Fibroblast of peridontal ligament (primary cell): ENCODE results near the gene DHDH.

ENCODE experiments used
- DNase-seq: peaks from one replicate; pipeline ENCODE4 v3.0.0-alpha.2; 2010; ENCODE audit errors: extremely low read depth

Gene DHDH

DNA sequence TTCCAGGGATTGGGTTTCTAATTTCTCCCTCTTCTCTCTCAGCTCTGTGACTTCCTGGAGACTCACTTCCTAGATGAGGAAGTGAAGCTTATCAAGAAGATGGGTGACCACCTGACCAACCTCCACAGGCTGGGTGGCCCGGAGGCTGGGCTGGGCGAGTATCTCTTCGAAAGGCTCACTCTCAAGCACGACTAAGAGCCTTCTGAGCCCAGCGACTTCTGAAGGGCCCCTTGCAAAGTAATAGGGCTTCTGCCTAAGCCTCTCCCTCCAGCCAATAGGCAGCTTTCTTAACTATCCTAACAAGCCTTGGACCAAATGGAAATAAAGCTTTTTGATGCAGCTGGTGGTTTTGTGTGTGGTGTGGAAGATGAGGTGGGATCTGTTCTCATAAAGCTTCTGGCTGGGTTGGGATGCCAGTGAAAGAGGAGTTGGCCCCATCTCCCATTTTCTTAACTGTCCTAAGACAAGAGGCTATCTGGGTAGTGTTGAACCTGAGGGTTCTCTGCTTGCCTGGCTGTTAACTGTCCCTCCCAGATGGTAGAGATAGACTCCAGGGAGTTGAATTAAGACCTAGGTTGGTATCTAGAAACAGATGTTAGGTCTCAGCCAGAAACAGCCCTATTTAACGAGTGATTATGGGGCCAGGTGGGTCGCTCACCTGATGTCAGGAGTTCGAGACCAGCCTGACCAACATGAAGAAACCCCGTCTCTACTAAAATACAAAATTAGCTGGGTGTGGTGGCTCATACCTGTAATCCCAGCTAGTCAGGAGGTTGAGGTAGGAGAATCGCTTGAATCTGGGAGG, 33.2 kb downstream of the DHDH start:
- DNase-seq = no peak

DNA sequence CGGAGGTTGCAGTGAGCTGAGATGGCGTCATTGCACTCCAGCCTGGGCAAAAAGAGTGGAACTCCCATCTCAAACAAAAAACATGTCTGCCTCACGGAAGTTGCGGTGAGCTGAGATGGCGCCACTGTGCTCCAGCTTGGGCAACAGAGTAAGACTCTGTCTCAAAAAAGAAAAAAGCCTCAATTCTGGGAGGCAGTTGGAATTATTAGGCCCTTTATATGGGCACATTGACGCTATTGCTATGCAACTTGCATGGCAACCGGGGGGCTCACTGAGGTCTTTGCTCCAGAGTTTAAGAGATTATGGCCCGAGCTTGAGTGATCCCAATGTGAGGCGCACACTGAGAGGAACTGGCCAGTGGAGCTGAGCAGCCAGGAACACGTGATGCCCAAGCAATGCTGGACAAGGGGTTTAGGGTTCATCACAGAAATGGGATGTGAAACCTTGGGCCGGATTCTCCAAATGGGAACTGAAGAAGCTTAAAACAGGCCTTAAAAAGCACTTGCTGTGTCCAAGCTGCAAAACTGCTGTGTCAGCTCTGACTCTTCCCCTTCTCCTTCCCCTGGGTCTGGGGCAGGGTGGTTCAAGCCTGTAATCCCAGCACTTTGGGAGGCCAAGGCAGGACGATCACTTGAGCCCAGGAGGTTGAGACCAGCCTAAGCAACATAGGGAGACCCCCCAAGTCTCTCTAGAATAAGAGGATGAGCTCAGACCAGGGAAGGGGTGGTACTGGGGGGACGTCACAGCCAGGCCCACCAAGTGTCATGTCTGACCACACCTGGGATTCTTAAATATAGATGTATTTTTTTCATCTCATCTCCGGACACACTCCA, 34.1 kb downstream of the DHDH start:
- DNase-seq = peak; percentile 75

DNA sequence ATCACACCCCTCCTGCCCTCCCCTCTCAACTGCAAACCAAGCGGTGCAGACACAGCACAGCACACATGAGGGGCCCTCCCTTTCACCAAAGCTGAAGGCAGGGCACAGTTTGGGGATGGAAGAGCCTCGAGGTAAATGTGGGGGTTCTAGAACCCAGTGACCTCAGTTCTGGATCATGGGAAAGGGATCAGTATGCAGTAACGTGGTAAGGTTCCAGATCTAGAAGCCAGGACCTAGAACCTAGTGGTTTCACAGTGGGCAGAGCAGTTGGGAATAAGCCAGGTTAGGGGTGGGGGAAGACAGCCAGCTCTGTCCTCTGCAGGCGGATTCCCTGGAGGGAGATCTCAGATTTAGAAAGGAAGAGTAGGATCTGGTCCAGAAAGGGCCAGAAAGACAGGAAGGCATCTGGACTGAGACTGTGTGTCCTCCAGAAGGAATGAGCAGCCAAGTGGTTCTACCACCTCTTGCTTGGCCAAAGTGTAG, 34.7 kb downstream of the DHDH start:
- peak; percentile 55 for DNase-seq

DNA sequence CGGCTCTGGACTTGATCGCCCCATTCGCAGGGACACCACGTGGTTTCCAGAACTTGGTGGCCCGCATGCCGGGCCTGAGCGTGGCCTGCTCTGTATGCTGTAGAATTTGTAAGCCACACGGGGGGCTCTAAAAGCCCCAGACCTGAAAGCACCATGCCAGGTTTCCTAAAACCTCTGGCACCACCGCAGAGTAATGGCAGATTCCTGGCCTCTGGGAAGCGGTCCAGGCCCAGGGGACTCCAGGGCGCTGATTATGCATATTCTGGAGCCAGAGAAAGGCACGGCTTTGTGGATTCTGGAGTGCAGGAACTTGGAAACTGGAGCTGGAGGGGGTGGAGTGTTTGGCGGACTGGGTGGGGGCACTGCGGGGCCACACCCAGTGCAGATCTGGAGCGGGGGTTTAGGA, 35.3 kb downstream of the DHDH start:
- no peak for DNase-seq

DNA sequence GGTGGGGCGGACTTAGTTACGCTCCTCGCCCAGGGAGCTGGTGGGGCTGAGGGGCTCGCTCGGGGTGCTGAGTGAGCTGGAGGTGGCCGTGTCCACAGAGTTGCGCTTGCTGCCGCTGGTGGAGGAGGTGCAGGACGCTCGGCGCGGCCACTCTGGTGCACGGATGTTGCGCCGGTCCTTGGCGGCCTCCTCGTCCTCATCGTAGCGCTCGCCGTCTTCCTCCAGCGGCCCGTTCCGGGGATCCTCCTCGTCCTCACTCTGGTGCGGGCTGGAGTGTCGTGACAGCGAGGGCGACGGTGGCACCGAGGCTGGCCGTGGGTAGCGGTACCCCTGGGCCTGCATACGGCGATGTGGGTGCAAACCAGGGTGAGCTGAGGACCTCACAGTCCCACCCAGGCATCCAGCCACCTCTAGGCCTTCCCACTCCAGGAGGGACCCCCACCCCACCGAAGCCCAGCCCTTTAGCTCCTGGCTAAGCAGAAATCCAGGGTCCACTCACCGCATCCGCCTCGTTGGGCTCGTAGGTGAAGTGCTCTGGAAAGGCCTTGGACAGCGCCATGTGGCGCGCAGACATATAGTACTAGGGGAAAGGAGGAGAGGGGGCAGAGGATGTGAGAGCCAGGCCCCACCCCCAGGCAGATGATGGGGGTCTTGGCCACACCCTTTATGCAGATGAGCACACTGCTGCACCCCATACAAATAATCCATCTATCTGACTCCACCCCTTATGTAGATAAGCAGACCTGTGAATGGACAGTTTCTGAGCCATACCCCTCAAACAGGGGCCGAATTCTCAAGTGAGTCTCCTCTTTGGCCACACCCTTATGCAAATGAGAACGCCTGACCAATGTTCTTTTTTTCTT, 36.0 kb downstream of the DHDH start:
- no peak for DNase-seq

DNA sequence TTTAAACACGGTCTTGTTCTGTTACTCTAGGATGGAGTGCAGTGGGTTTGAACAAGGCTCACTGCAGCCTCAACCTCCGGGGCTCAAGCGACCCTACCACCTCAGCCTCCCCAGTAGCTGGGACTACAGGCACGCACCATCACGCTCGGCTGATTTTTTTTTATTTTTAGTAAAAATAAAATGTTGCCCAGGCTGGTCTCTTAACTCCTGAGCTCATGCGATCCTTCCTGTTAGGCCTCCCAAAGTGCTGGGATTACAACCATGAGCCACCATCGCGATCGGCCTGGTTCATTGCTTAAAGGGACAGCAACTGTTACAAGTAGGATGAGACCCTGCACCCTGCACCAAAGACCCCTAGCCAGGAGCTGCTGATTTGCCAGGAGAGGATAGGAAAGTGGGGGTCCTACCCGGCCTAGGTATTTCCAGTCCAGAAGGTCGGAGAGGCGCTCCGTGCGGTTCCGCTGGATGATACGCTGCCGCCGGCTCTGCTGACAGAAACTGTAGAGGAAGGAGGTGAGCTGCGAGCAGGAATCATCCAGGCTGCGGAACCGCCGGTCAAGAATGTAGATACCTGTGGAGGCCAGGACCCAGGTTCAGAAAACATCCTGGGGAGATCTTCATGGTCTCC, 36.8 kb downstream of the DHDH start:
- DNase-seq = no peak

GRCh38 chr19:48970923-48971395, 37.5 kb downstream of the DHDH start:
- DNase-seq = peak; percentile 80

DNA sequence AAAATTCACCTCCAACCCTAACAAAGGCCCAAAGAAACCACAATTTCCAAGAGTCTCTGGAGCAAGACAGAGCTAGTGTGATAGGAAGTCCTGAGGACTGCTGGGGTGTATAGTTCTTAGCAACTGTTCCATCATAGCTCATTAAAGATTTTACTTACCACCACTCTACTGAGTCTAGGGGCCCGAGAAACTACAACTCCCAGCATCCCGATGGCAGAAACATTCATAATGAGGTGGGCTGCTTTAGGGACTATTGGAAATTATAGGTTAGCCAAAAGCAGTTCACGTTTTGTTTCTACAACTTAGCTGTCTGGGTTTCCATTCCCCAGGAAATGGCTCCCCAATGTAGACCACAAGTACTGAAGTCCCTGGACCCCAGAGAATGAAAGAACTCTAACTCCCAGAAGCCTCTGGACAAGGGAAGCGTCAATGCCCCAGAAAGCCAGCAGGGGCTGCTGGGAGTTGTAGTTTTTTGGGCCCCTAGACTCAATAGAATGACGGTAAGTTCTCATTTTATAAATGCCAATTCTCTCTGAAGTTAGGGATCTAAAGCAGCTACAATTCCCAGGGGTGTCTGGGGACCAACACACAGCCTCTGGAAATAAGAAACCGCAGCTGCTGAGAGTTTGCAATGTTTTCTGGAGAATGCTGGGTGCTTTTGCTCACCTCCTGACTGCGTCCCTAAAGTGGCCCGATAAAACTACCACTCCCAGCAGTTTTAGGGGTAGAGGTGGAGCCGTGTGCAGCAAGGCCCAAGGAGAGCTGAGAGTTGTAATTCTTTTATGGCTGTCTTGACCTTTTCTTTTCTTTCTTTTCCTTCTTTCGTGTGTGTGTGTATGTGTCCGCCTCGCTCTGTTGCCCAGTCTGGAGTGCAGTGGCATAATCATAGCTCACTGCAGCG, 42.7 kb downstream of the DHDH start:
- no peak for DNase-seq

- no peak for DNase-seq
These were observed 43.6 kb downstream of the DHDH start for GRCh38 chr19:48977061-48977460.

GRCh38 chr19:48982280-48982679, 48.8 kb downstream of the DHDH start:
- no peak for DNase-seq

- no peak for DNase-seq
These were observed 52.2 kb downstream of the DHDH start for GRCh38 chr19:48985711-48986110.

GRCh38 chr19:48986211-48986610, 52.7 kb downstream of the DHDH start:
- DNase-seq = no peak

DNA sequence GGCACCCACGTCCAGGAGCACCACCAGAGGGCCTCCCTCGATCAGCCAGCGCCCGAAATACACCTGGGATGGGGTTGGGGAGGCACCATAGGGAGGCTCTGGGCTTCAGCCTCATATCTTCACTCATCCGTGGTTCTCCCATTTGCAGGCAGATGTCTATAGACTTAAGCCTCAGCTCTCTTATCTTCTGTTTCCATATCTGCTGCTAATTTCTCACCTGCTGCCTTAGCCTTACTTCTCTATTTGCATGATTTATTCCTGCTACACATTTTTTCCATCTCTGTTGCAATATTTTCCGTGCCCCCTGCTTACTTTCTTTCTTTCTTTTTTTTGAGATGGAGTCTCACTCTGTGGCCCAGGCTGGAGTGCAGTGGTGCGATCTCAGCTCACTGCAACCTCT, 53.8 kb downstream of the DHDH start:
- DNase-seq = no peak

- DNase-seq = no peak
These were observed 54.8 kb downstream of the DHDH start for GRCh38 chr19:48988286-48988685.

DNA sequence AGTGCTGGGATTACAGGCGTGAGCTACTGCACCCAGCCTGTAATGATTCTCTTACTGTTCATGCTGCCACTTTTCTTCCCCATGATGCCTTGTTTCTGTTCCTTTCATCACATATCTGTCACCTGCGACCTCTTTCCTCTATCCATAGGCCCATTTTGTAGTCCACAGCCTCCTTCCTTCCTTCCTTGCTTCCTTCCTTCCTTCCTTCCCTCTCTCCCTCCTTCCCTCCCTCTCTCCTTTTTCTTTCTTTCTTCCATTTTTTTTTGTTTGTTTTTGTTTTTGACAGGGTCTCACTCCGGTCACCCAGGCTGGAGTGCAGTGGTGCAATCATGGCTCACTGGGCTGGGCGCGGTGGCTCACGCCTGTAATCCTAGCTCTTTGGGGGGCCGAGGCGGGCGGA, 55.4 kb downstream of the DHDH start:
- no peak for DNase-seq

DNA sequence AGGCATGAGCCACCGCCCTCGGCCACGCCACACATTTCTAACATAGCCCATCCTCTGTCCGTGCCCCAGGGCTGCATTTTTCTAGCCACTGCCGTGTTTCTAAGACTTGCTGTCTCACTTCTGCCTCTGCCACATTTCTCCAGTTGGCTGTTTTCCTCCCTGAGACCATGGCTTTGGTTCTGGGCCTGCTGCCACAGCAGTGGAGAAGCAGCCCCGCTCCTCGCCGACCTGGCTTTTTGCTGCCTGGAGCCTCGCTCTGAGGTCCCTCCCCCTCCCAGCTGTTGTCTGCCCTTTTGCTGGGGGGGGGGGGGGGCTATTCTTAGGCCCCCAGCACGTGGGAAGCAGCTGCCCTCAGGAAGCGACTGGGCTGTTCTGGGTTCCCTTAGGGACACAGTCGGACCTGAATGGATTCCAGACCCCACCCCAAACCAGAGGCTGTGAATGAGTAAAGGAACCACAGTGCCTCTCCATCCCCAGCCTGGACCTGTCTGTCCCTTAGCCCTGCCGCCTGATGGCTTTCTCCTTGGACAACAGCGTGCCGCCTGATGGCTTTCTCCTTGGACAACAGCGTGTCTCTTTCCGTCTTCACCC, 56.3 kb downstream of the DHDH start:
- DNase-seq = no peak

DNA sequence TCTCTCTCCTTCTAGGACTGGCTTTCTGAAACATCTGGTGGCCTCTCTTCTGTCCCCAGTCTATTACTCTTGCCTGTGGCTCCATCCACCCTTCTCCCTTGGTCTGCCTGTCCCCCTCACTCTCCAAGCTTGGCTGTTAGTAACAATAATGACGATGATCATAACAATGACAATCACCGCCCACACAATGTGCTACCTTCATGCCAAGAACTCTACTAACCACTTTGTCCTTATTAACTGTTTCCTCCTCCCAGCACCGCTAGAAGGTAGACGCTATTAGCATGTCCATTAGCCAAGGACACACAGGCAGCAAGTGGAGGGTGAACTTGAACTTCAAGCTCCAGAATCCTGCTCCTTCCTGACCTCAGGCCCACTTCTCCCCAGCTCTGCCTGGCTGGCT, 56.9 kb downstream of the DHDH start:
- no peak for DNase-seq

DNA sequence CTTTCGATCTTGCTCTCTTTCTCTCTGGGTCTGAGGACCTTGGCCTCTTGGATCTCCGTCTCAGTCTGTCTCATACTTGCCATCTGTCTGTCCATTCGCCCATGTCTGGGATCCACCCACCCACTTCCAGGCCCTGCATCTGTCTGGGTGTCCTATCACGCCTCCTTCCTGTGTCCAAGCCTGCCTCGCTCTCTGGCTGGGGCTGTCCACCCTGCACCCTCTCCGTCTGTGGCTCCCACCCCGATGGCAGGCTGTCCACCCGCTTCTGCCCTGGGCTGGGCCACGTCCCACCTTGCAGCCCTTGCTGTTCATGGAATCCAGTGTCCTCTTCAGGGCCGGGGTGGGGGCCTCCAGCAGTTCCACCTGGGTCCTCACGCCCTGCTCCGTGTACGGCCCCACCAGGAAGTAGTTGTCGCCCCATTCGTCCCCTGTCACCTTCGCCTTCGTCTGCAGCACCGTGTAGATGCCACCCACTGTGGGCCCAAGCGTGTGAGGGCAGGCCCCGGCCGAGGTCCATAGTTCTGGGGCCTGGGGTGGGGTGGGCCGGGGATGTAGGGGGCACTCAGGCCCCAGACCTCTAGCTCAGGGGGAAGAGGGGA, 57.6 kb downstream of the DHDH start:
- DNase-seq = no peak

DNA sequence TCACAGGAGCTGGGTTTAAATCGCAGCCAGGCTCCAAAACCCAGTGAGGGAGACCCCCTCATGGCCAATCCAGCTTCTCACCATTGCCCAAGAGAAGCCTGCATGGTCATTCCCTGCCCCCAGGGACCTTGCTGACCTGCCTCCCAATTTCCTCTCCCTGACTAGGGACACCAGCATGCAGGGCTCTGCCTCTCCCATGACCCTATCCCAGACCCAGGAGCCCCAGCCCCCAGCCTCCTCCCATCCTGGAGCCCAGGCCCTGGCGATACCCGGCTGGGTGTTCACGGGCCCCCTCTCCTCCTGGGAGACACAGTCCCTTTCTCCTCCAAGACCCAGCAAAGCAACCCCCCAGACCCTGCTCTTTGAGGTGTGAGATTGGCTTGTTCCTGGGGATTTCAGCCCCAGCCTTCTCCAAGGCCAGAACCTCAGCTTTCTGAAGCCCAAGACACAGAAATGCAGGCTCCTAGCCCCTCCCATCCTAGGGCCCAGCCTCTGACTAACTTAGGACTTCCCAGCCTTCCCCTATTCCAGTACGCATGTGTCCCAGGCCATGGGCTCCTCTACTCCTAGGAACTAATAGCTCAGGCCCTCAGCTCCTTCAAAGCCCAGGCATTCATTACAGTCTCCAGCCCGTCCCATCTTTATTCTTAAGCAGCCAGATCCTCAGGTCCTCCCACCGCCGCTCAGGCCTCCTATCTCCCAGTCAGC, 58.5 kb downstream of the DHDH start:
- DNase-seq = peak; percentile 82
